OCI-LY7 (cell line): ENCODE results near the gene IPO11. TPM values are rescaled to one million over a fixed set of nuclear protein-coding genes. Genes with fewer than 3 reads are reported as not detected.

Experiments
- BruUV-seq: library from RNA; stranded (reverse); fragments of 400-500 nt; replicated peaks from 2 replicates; lab custom pipeline; 2021; lab: Mats Ljungman, UMichigan
- CTCF ChIA-PET: fragments of 300-600 bp; sonication (Branson Sonifier 250); formaldehyde crosslinking; loops from one replicate; lab custom pipeline; 2022; ENCODE audit warnings: antibody characterized with exemption; ENCODE audit not compliant: unreplicated experiment; lab: Charles Lee
- POLR2A ChIA-PET: fragments of 300-600 bp; sonication (Branson Sonifier 250); formaldehyde crosslinking; loops from one replicate; lab custom pipeline; 2022; ENCODE audit warnings: antibody characterized with exemption; lab: Charles Lee
- DNase-seq: peaks from one replicate; pipeline ENCODE4 v3.0.0-alpha.2; 2015; ENCODE audit warnings: low spot score
- H2AFZ ChIP-seq: fragments of 200-600 bp; sonication (generic), shearing (Covaris generic); 2 replicates; pipeline ENCODE4 v1.6.1; 2014; ENCODE audit warnings: mild to moderate bottlenecking, antibody characterized with exemption, low read length, moderate library complexity
- H3K27ac ChIP-seq: fragments of 200-600 bp; sonication (generic); 2 replicates; pipeline ENCODE4 v1.5.1; 2014; ENCODE audit warnings: mixed run types, low read depth, mild to moderate bottlenecking, moderate library complexity, low read length, inconsistent platforms; ENCODE audit not compliant: poor library complexity, severe bottlenecking
- H3K36me3 ChIP-seq: fragments of 200-600 bp; sonication (generic); 2 replicates; pipeline ENCODE4 v1.6.1; 2014; ENCODE audit warnings: mild to moderate bottlenecking, antibody characterized with exemption, low read length, moderate library complexity, mixed read lengths; ENCODE audit not compliant: insufficient read depth
- H3K4me1 ChIP-seq: fragments of 200-600 bp; sonication (generic); 2 replicates; pipeline ENCODE4 v1.5.1; 2014; ENCODE audit warnings: mild to moderate bottlenecking, low read length; ENCODE audit not compliant: insufficient read depth, poor library complexity, severe bottlenecking
- H3K4me2 ChIP-seq: fragments of 200-600 bp; sonication (generic); 2 replicates; pipeline ENCODE4 v1.6.1; 2014; ENCODE audit warnings: mild to moderate bottlenecking, low read length
- H3K4me3 ChIP-seq: fragments of 200-600 bp; sonication (generic); 2 replicates; pipeline ENCODE4 v1.5.1; 2014; ENCODE audit warnings: mild to moderate bottlenecking, low read depth, low read length; ENCODE audit not compliant: poor library complexity, severe bottlenecking
- H3K79me2 ChIP-seq: fragments of 200-600 bp; sonication (generic); 2 replicates; pipeline ENCODE4 v1.6.1; 2016; ENCODE audit warnings: low read depth, mild to moderate bottlenecking, low read length, moderate library complexity, mixed read lengths; ENCODE audit not compliant: insufficient read depth
- H3K9me2 ChIP-seq: fragments of 200-600 bp; sonication (generic); 2 replicates; pipeline ENCODE4 v1.6.1; 2016; ENCODE audit warnings: mild to moderate bottlenecking, low read length, mixed read lengths; ENCODE audit not compliant: insufficient read depth
- H3K9me3 ChIP-seq: fragments of 200-600 bp; sonication (generic); 2 replicates; pipeline ENCODE4 v1.6.1; 2014; ENCODE audit warnings: mild to moderate bottlenecking, mixed run types, low read length, mixed read lengths
- H4K20me1 ChIP-seq: fragments of 200-600 bp; sonication (generic); 2 replicates; pipeline ENCODE4 v1.6.1; 2014; ENCODE audit warnings: mild to moderate bottlenecking, antibody characterized with exemption, low read length, moderate library complexity, mixed read lengths; ENCODE audit not compliant: insufficient read depth
- EZH2phosphoT487 ChIP-seq: fragments of 200-600 bp; sonication (generic); IDR thresholded peaks from 2 replicates; pipeline ENCODE4 v1.6.1; 2018; ENCODE audit warnings: low read depth, borderline replicate concordance, mild to moderate bottlenecking, mixed run types, antibody characterized with exemption, low read length, moderate library complexity, mixed read lengths
- intact Hi-C: fragments of 100-400 bp; cut with micrococcal nuclease; formaldehyde crosslinking; loops from one replicate; pipeline ENCODE4 v1.10.0; 2022; ENCODE audit not compliant: unreplicated experiment
- total RNA-seq, 2 experiments: library from RNA; depleted of rRNA in 1 of 2; stranded (reverse); fragments of >200 nt in 1 of 2; shearing (Covaris generic) in 1 of 2; gene quantifications; 2 replicates each; pipeline ENCODE4 v1.2.3, GENCODE V29; 2014 to 2022
- TF ChIP-seq, protein P1 (sequence below): fragments of 200-600 bp; sonication (generic); conservative IDR thresholded peaks from 2 replicates; pipeline ENCODE4 v1.5.1; 2014; ENCODE audit warnings: mild to moderate bottlenecking, antibody characterized with exemption, low read length, moderate library complexity, mixed read lengths

Gene IPO11
- total RNA-seq, 2 experiments from 2014 or later: 26.1 to 59.9 TPM

DNA sequence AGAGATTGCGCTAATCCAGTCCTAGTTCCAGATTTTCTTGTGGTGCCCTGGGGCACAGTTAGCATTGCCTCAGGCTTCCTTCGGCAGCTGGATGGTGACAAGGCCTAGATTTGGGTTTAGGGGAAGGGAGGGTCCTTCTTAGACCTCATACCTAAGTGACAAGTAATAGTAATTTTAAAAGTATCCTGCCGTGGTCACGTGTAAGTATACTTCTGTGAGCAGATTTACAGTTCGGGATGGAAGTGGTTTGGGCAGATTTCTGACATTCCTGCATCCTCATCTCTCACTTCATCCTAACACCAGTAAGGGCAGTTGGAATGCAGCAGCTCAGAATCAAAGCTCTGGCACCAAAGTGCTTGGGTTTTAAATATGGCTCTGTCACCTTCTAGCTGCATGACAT, 237.6 kb downstream of the IPO11 start:
- DNase-seq: no peak
- Histone ChIP-seq H2AFZ (no peak overlapping the region), H3K4me3 (no peak overlapping the region), H3K4me1 (peaks cover 7% of the 10 kb centered on the region), H3K9me3 (no peaks in the 10 kb centered on the region), H3K27ac (no peak overlapping the region), H4K20me1 (no peaks in the 10 kb centered on the region), H3K4me2 (no peak overlapping the region), H3K9me2 (no peaks in the 10 kb centered on the region), H3K36me3 (no peaks in the 10 kb centered on the region), H3K79me2 (no peaks in the 10 kb centered on the region)
- ChIA-PET CTCF (no interaction called here), POLR2A (interaction anchor here (0.9 kb wide), 1 partner anchor 13 kb away, joined by 3 read pairs; no protein-coding TSS in a partner anchor)
- TF ChIP-seq EZH2phosphoT487: no peak
- TF ChIP-seq, protein P1, sequence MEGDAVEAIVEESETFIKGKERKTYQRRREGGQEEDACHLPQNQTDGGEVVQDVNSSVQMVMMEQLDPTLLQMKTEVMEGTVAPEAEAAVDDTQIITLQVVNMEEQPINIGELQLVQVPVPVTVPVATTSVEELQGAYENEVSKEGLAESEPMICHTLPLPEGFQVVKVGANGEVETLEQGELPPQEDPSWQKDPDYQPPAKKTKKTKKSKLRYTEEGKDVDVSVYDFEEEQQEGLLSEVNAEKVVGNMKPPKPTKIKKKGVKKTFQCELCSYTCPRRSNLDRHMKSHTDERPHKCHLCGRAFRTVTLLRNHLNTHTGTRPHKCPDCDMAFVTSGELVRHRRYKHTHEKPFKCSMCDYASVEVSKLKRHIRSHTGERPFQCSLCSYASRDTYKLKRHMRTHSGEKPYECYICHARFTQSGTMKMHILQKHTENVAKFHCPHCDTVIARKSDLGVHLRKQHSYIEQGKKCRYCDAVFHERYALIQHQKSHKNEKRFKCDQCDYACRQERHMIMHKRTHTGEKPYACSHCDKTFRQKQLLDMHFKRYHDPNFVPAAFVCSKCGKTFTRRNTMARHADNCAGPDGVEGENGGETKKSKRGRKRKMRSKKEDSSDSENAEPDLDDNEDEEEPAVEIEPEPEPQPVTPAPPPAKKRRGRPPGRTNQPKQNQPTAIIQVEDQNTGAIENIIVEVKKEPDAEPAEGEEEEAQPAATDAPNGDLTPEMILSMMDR: no peak
- intact Hi-C loops: no loop called here
- no TSS peak for BruUV-seq

DNA sequence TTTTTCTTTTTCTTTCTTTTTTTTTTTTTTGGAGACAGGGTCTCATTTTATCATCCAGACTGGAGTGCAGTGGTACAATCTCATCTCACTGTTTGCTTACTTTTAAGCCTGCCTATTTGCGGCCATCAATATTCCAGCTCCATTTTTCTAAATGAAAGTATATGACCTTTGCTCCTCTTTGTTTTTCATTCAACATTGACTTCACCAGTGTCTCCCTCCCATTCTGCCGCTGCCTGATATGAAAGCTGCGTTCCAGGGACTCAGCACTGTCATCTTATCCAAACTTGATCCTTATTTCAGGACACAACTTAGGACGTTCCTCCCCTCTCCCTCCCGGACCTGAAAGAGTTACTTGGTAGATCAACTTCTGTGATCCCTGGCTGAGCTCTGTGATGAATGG, 239.7 kb downstream of the IPO11 start:
- Histone ChIP-seq H3K9me2 (no peaks in the 10 kb centered on the region), H3K36me3 (no peaks in the 10 kb centered on the region), H4K20me1 (no peaks in the 10 kb centered on the region), H3K79me2 (no peaks in the 10 kb centered on the region), H2AFZ (no peak overlapping the region), H3K4me3 (no peak overlapping the region), H3K4me1 (peaks cover 7% of the 10 kb centered on the region), H3K4me2 (no peak overlapping the region), H3K9me3 (no peaks in the 10 kb centered on the region), H3K27ac (no peak overlapping the region)
- DNase-seq: no peak
- intact Hi-C loops: no loop called here
- ChIA-PET POLR2A (no interaction called here), CTCF (no interaction called here)
- no TSS peak for BruUV-seq
- no peak for TF ChIP-seq EZH2phosphoT487
- TF ChIP-seq, protein P1: no peak

DNA sequence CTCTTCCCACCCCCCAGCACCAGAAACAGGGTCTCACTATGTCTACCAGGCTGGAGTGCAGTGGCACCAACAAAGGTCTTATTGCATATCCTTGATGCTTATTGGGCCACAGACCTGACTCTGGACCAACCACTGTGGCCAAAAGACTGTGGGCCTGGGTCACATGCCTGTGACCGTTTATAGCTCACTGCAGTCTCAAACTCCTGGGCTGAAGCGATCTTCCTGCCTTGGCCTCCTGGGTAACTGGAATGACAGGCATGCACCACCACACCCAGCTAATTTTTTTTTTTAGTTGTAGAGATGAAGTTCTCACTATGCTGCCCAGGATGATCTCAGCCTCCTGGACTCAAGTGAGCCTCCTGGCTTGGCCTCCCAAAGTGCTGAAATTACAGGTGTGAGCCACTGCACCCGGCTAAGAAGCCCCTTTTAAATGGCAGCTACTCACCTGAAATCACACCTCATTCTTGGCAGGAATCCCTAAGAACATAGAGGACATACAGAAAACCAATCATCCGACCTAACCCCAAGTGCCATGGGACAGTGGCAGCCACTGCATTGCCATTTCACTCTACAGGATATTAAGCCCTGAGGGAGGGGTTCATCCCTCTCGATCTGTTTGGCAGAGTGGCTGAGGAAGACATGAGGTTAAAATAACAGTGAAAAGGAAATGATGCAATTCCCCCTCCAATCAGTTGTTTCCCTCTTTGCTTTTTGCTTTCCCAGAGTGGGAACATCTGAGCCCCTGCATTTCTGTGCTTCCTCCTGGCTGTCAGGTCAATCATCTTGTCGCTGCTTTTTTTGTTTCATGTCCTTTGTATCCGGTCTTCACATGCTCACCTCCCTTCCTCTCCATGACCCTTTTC, 240.7 kb downstream of the IPO11 start:
- no TSS peak for BruUV-seq
- POLR2A ChIA-PET: interaction anchor here (0.7 to 0.9 kb wide), 3 partner anchors 24 to 137 kb away, joined by 3 read pairs; no protein-coding TSS in a partner anchor
- H3K9me3 ChIP-seq: no peaks in the 10 kb centered on the region
- no peaks in the 10 kb centered on the region for H3K79me2 ChIP-seq
- H3K4me1 ChIP-seq: peaks cover 7% of the 10 kb centered on the region
- no peak overlapping the region for H3K4me3 ChIP-seq
- H3K27ac ChIP-seq: no peak overlapping the region
- H3K9me2 ChIP-seq: no peaks in the 10 kb centered on the region
- H4K20me1 ChIP-seq: no peaks in the 10 kb centered on the region
- H3K4me2 ChIP-seq: no peak overlapping the region
- intact Hi-C loops: no loop called here
- H3K36me3 ChIP-seq: no peaks in the 10 kb centered on the region
- no peak for DNase-seq
- CTCF ChIA-PET: no interaction called here
- H2AFZ ChIP-seq: no peak overlapping the region
- no peak for TF ChIP-seq EZH2phosphoT487
- TF ChIP-seq, protein P1: no peak
